GM10266 (cell line): Measurements from ENCODE around the gene ULBP1.
A peak's percentile ranks its signal among the peaks of the same experiment; 100 is the strongest.
"Not testable (repeated sequence)": the region's sequence is repeated elsewhere in the genome, so short reads cannot be mapped to it uniquely, and the experiment has no call there.

ENCODE experiments used
- DNase-seq: peaks from one replicate; pipeline ENCODE4 v3.0.0; 2012; ENCODE audit errors: extremely low spot score
- CTCF ChIP-seq: IDR thresholded peaks from 2 replicates; pipeline ENCODE4 v1.5.1; 2012; ENCODE audit warnings: mild to moderate bottlenecking, low read depth; ENCODE audit not compliant: control insufficient read depth, insufficient read depth; ENCODE audit errors: missing control alignments

Gene ULBP1

GRCh38 chr6:150004101-150004782 lies 40.5 kb downstream of the ULBP1 start:
- DNase-seq, result peak; percentile 48
- no peak for TF ChIP-seq CTCF

DNA sequence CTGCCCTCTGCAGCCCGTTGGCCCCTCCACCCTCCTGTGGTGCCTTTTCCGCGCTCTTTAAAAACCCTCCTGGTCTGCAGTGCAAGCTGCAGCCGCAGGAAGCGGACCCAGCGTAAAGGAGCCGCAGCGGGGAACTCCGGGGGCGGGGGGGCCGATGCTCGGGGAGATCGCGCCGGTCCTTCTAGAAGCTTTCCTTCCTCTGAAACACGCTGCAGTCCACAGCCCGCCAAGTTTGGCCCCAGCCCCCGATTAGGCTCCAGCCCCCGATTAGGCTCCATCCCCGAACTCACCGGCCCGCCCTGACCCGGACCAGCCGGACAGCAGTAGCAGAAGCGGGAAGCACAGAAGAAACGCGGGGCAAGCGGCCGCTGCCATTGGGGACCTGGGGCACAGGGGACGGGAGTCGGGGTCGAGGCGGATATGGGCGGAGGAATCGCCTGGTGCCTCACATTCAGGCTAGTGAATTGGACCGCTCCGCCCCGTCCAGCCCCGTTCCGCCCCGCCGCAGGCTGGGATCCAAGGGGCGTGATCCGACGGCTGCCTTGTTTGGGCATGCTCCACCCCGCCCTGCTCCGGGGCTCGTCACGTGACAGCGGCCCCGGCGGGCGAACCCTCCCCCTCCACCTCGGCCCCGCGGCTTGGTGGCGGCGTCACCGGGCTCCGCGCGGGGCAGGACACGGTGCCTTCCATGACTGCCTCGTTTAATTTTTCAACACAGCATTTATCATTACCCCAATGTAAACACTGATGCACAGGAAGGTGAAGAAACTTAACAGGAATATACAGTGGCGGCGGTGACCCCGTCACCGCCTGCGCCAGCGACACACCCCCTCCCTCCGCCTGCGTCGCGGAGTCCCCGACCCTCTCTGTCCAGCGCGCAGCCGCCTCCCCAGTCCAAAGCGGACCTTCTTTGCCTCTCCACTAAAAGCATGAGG lies 41.3 kb downstream of the ULBP1 start:
- no peak for TF ChIP-seq CTCF
- DNase-seq, result peak; percentile 89

DNA sequence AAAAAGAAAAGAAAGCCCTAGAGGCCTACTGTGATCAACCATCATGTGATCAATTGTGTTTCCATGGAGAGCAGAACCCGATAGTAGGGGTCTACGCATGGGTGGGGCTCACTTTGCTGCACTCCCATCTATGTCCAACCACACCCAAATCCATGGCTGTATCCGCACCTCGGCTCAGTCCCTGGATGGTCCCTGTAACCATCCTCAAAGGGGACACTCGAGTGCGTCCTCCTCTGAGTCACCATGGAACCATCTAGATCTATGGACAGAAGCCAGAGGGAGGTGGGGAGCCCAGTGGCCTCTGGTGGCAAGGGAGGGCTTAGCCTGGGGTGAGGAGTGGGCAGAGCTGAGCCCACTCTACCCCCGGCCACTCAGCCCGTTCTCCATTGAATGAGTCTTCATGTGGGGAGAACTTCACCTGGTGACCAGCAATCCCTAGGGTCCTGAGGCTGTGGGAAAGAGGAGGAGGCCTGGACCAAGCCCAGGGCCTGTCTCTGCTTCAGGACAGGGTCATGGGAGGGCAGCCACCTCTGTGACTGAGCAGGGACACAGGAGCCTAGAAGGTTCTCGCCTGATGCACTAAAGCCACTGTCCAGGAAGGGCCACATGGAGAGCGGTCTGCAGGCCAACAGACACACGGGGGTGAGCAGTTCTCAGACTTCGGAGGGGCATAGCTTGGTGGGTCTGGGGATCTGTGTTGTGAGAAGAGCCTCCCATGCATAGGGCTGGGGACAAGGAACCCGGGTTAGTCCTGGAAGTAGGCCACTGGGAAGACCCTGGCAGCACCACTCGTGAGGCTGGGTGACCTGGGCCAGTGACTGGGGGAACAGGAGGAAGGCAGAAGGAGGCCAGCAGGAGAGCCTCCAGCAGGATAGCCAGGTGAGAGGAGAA lies 42.3 kb downstream of the ULBP1 start:
- DNase-seq, result no peak
- no peak for TF ChIP-seq CTCF

DNA sequence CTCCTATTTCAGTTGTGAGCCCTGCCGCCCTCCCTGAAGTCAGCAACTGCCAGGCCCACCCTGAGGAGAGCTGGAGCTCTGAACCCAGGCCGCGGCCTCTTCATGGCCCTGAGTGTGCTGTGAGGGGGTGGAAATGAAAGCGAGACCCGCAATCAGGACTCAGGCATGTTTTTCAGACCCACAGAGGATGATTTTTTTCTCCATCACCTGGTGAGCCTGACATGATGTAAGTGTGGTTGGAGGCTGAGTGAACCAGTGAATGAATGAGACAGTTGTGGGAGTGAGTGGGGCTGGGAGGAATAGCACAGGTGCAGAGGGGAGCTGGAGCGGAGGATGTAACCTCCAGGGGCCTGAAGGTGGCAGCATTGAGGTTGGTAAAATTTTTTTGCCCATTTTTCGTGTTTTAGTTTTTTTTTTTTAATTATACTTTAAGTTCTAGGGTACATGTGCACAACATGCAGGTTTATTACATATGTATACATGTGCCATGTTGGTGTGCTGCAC lies 43.3 kb downstream of the ULBP1 start:
- peak; percentile 71 for DNase-seq
- peak; percentile 50 for TF ChIP-seq CTCF

DNA sequence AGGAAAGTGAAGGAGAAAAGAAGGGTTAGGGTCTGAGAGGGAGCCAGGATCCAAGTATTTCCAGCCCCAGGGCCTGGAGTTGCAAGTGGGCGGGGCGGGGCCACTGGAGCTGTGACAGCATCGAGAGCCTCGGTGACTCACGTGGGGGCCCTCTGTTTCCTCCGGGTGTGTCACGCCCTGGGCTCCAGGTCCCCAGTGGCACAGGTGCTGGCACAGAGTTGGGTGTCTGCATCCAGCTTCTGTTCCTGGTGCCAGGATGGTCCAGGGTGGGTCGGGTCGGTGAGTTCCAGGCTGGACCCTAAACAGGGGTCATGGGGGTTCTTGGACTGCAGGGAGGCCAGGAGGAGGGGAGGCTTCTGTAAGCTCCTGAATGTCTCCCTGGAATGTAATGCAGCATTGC lies 44.8 kb downstream of the ULBP1 start:
- DNase-seq, result no peak
- TF ChIP-seq CTCF, result no peak

- DNase-seq, result not testable (repeated sequence)
Measured at GRCh38 chr6:150012846-150013784, 49.4 kb downstream of the ULBP1 start.

GRCh38 chr6:150013785-150014622 lies 50.3 kb downstream of the ULBP1 start:
- DNase-seq, result not testable (repeated sequence)

DNA sequence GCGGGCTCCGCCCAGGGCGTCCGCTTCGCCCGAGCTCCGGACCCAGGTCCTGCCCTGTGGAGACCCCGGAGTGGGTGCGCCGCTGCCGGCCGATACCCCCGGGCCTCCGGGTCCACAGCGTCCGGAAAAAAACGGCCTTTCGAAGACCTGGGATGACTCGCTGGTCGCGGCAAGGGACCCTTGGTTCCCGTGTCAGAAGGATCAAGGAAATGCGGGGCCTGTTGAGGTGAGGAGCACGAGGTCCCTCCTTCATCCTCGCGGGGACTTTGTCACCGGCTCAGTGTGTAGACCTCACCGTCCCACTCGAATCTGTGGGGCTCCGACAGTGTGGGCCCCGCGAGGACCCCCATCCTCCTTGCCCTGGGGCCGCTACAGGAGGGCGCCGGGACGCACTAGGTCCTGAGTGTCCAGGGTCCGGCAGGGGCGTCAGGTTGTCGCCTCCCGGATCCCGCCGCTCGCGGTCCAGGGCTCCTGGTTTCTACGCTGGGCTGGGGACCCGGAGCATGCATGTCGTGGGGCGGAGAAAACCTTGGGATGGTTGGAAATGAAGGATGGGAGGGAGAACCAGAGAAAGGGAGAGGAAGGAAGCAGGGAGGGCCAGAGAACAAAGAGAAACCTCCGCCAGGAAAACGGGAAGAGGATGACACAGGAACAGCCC lies 51.0 kb downstream of the ULBP1 start:
- not testable (repeated sequence) for DNase-seq

DNA sequence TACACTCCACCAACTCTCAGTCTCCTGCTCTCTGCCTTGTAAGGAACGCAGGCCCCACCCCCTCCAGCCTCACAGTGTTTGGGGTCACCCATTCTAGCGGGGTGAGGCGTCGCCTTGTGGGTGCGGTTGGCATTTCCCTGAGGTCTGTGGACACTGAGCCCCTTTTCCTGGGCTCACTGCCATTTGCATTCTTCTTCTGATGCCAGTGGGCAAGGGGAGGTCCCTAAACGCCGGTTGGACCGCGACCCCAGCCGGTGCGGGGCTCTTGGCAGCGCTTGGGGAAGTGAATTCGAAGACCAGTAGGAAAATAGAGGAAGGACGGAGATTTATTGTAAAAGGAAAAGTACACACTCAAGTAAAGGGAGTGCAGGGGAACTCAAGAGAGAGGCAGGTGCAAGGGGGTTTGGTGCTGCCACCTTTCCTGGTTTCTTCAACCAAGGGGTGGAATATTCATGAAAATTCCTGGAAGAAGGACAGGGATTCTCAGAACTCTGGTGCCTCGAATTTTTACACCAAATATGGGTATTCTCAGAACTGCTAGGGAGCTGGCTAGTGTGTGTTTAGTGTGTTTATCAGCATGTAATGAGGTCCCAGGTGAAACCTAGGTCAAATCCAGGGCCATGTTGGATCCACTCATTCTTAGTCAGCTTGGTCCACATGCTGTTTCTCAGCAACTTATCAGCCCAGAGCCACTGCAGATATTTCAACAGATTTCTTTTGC lies 51.7 kb downstream of the ULBP1 start:
- DNase-seq, result not testable (repeated sequence)
